GM12878 (cell line): ENCODE measurements around the gene LSM10. TPM values are rescaled to one million over a fixed set of nuclear protein-coding genes. Genes with fewer than 3 reads are reported as not detected.

Experiments used
- ATAC-seq: fragments of 200-7000 bp; cut with Tn5 transposase; 3 replicates; pipeline ENCODE4 v1.9.1; 2020; ENCODE audit warnings: mild to moderate bottlenecking, moderate library complexity
- BruUV-seq: library from RNA; stranded (reverse); fragments of 400-500 nt; replicated peaks from 2 replicates; lab custom pipeline; 2021; lab: Mats Ljungman, UMichigan
- CTCF ChIA-PET: fragments of 300-600 bp; sonication (Branson Sonifier 250); formaldehyde crosslinking; extraction: SDS; loops from one replicate; lab custom pipeline; 2021; ENCODE audit warnings: inconsistent platforms; lab: Yijun Ruan, JAX
- POLR2A ChIA-PET: fragments of 350-600 bp; formaldehyde crosslinking; extraction: SDS; loops from one replicate; lab custom pipeline; 2021; ENCODE audit warnings: inconsistent platforms; lab: Charles Lee
- RAD21 ChIA-PET: fragments of 300-600 bp; sonication (Branson Sonifier 250); formaldehyde crosslinking; loops from one replicate; lab custom pipeline; 2023; ENCODE audit warnings: antibody characterized with exemption; ENCODE audit not compliant: unreplicated experiment; lab: Charles Lee
- SMC1A ChIA-PET: fragments of 300-600 bp; sonication (Branson Sonifier 250); formaldehyde crosslinking; loops from one replicate; lab custom pipeline; 2023; ENCODE audit not compliant: unreplicated experiment, uncharacterized antibody; lab: Charles Lee
- DNase-seq: peaks from one replicate; pipeline ENCODE4 v3.0.0-alpha.2; 2011; ENCODE audit warnings: low read depth, low spot score
- FAIRE-seq: peaks from 3 replicates; lab custom pipeline; 2011; peaks lifted over from hg19 to GRCh38; lab: Jason Lieb, UNC
- H2AFZ ChIP-seq: 2 replicates; pipeline ENCODE4 v1.6.0; 2011; ENCODE audit warnings: low read depth, low read length, control low read depth; ENCODE audit not compliant: control insufficient read depth
- H3K27ac ChIP-seq: 2 replicates; pipeline ENCODE4 v1.5.1; 2011; ENCODE audit warnings: control low read depth; ENCODE audit not compliant: control insufficient read depth, insufficient read depth
- H3K27me3 ChIP-seq, 2 experiments: replicated peaks in 1 of 2; 2 replicates each; pipeline versions ENCODE4 v1.6.0 to v1.6.1; 2011; ENCODE audit warnings: low read length in 1 of 2; ENCODE audit not compliant: control insufficient read depth in 2 of 2, insufficient read depth in 2 of 2
- H3K36me3 ChIP-seq, 2 experiments: 2 replicates each; pipeline ENCODE4 v1.5.1; 2011; ENCODE audit warnings: low read length in 1 of 2; ENCODE audit not compliant: control insufficient read depth in 2 of 2, insufficient read depth in 2 of 2
- H3K4me1 ChIP-seq: 2 replicates; pipeline ENCODE4 v1.6.1; 2011; ENCODE audit warnings: mild to moderate bottlenecking, low read length, moderate library complexity, mixed read lengths; ENCODE audit not compliant: control insufficient read depth, insufficient read depth
- H3K4me2 ChIP-seq: 2 replicates; pipeline ENCODE4 v1.6.0; 2011; ENCODE audit warnings: control low read depth; ENCODE audit not compliant: control insufficient read depth, insufficient read depth
- H3K4me3 ChIP-seq: fragments of 200-600 bp; sonication (generic); 2 replicates; pipeline ENCODE4 v1.5.1; 2016
- H3K79me2 ChIP-seq: 2 replicates; pipeline ENCODE4 v1.6.0; 2011; ENCODE audit warnings: low read length; ENCODE audit not compliant: control insufficient read depth, insufficient read depth
- H3K9ac ChIP-seq: 2 replicates; pipeline ENCODE4 v1.8.0; 2011; ENCODE audit warnings: low read length, control low read depth, mixed read lengths; ENCODE audit not compliant: control insufficient read depth, insufficient read depth
- H3K9me3 ChIP-seq: replicated peaks from 3 replicates; pipeline ENCODE4 v1.5.1; 2011; ENCODE audit warnings: mild to moderate bottlenecking, low read length; ENCODE audit not compliant: control insufficient read depth, insufficient read depth
- H4K20me1 ChIP-seq: 2 replicates; pipeline ENCODE4 v1.6.0; 2011; ENCODE audit not compliant: control insufficient read depth, insufficient read depth
- CBX3 ChIP-seq: fragments of 200-600 bp; sonication (generic); IDR thresholded peaks from 2 replicates; pipeline ENCODE4 v1.6.1; 2016; ENCODE audit warnings: low read depth, borderline replicate concordance
- CEBPB ChIP-seq, 2 experiments: fragments of 150-350 bp in 1 of 2; IDR thresholded peaks; 2 replicates each; pipeline ENCODE4 v1.6.1; 2012 to 2014; ENCODE audit warnings: low read depth in 2 of 2, low read length in 2 of 2, borderline replicate concordance in 1 of 2, inconsistent platforms in 1 of 2
- GABPA ChIP-seq: IDR thresholded peaks from 2 replicates; pipeline ENCODE4 v1.6.1; 2014; ENCODE audit warnings: antibody characterized with exemption, low read depth, mild to moderate bottlenecking, inconsistent platforms
- IKZF1 ChIP-seq: fragments of 450-650 bp; conservative IDR thresholded peaks from 2 replicates; pipeline ENCODE4 v1.6.1; 2017; ENCODE audit warnings: antibody characterized with exemption, mild to moderate bottlenecking
- KDM1A ChIP-seq: fragments of 200-600 bp; sonication (generic); IDR thresholded peaks from 2 replicates; pipeline ENCODE4 v1.6.1; 2016; ENCODE audit warnings: borderline replicate concordance
- NFXL1 ChIP-seq: fragments of 450-650 bp; IDR thresholded peaks from 2 replicates; pipeline ENCODE4 v1.6.1; 2017; ENCODE audit warnings: antibody characterized with exemption, mild to moderate bottlenecking, borderline replicate concordance
- NFYB ChIP-seq: IDR thresholded peaks from 2 replicates; pipeline ENCODE4 v1.6.1; 2011; ENCODE audit warnings: low read depth, mild to moderate bottlenecking, low read length, improper control_type of control experiment, moderate library complexity; ENCODE audit not compliant: insufficient read depth
- NRF1 ChIP-seq: conservative IDR thresholded peaks from 2 replicates; pipeline ENCODE4 v1.6.1; 2011; ENCODE audit warnings: mild to moderate bottlenecking, low read depth, low read length, improper control_type of control experiment
- TARDBP ChIP-seq: IDR thresholded peaks from 2 replicates; pipeline ENCODE4 v1.6.1; 2016; ENCODE audit warnings: borderline replicate concordance
- YBX1 ChIP-seq: fragments of 450-650 bp; IDR thresholded peaks from 2 replicates; pipeline ENCODE4 v1.6.1; 2016; ENCODE audit warnings: antibody characterized with exemption
- WGBS: methylation state at CpG from one replicate; pipeline ENCODE4 v1.1.6; 2016; ENCODE audit warnings: low lambda C conversion rate; ENCODE audit not compliant: insufficient replicate concordance, insufficient coverage; ENCODE audit errors: missing lambda C conversion rate; 5-methylcytosine and 5-hydroxymethylcytosine counted together
- in situ Hi-C: fragments of 300-500 bp; cut with MboI; formaldehyde crosslinking; loops from 9 replicates; pipeline ENCODE4 v1.14.3; 2018; ENCODE audit warnings: mixed read lengths
- intact Hi-C: fragments of 100-400 bp; cut with micrococcal nuclease; formaldehyde crosslinking; loops from one replicate; pipeline ENCODE4 v1.14.2; 2022; ENCODE audit not compliant: unreplicated experiment
- polyA plus RNA-seq, 11 experiments: library from polyadenylated mRNA; depleted of rRNA in 4 of 11; unstranded in 6 of 11; stranded (reverse) in 5 of 11; fragments of >200 nt; fragmentation: Nextera tagmentation in 4 of 11; fragmentation: Illumina TruSeq in 1 of 11; extraction: Ambion mirVana in 4 of 11; extraction: Trizol in 1 of 11; gene quantifications; 1 replicate in 1 of 11; 2 replicates in 10 of 11; pipeline versions ENCODE4 v1.2.1 to v1.2.3, GENCODE V29; 2011 to 2016; ENCODE audit warnings: inconsistent platforms in 2 of 11, missing spikeins in 2 of 11, low read depth in 1 of 11
- total RNA-seq, 4 experiments: library from RNA; depleted of rRNA in 3 of 4; stranded (reverse); fragments of >200 nt in 3 of 4; fragmentation: Illumina TruSeq in 1 of 4; extraction: Trizol in 1 of 4; gene quantifications; 2 replicates each; pipeline versions ENCODE4 v1.2.1 to v1.2.3, GENCODE V29; 2013 to 2021
- TF ChIP-seq, protein P1 (sequence below): fragments of 450-650 bp; IDR thresholded peaks from 2 replicates; pipeline ENCODE4 v1.6.1; 2017; ENCODE audit warnings: antibody characterized with exemption, mild to moderate bottlenecking, moderate library complexity
- TF ChIP-seq, protein P2 (sequence below): fragments of 450-650 bp; IDR thresholded peaks from 2 replicates; pipeline ENCODE4 v1.6.1; 2017; ENCODE audit warnings: mild to moderate bottlenecking, moderate library complexity
- TF ChIP-seq, protein P3 (sequence below): IDR thresholded peaks from 2 replicates; pipeline ENCODE4 v1.6.1; 2012; ENCODE audit warnings: low read depth, low read length, improper control_type of control experiment
- TF ChIP-seq, protein P4 (sequence below): IDR thresholded peaks from 2 replicates; pipeline ENCODE4 v1.6.1; 2012; ENCODE audit warnings: low read depth, low read length, improper control_type of control experiment

LSM10 gene
- total and polyA plus RNA-seq, 10 of the 15 experiments (the other 5 are each of a cell fraction or from before 2014, with no cell fraction given), result 13.1 to 103 (median 57.5) TPM

DNA sequence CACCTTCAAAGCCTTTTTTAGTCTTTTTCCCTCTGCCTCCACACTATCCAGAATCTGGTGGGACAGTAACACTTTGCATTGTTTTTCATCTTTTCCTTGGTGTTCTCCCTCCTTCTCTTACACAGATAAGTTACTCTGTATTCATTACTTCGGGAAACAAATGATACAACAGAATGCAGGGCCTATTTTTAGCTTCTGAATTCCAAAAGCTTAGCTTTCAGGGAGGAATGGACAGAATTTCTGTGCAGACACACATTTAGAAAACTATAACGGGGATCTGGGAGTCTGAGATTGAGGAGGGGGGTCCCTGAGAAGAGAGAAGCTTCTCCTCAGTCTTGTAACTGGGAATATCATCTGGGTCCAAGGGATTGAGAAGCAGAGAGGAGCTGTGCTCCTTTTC, 8.4 kb downstream of the LSM10 start:
- Histone ChIP-seq H3K9me3 (no peaks in the 10 kb centered on the region; the same call in 2 of the 3 replicates), H3K4me1 (peaks cover 61% of the 10 kb centered on the region), H3K36me3 (peaks cover 0 to 15% of the 10 kb centered on the region in 2 experiments; a peak in 3 of 4 replicates), H3K4me3 (no peak overlapping the region), H3K27me3 (no peaks in the 10 kb centered on the region), H3K79me2 (peaks cover 19% of the 10 kb centered on the region), H3K27ac (peak overlapping the region; percentile 99), H4K20me1 (no peaks in the 10 kb centered on the region), H3K9ac (peak overlapping the region; percentile 37), H3K4me2 (no peak overlapping the region), H2AFZ (no peak overlapping the region)
- no peak for FAIRE-seq
- TF ChIP-seq GABPA (no peak), CBX3 (no peak), NFXL1 (no peak), NFYB (no peak), YBX1 (no peak), KDM1A (no peak), CEBPB (IDR thresholded peaks at IDR 0.05; ENCODE audit: borderline replicate concordance in 1 of 2, low read depth in 2 of 2, low read length in 2 of 2) (no peak), IKZF1 (no peak), NRF1 (no peak), TARDBP (no peak)
- TF ChIP-seq, protein P1, sequence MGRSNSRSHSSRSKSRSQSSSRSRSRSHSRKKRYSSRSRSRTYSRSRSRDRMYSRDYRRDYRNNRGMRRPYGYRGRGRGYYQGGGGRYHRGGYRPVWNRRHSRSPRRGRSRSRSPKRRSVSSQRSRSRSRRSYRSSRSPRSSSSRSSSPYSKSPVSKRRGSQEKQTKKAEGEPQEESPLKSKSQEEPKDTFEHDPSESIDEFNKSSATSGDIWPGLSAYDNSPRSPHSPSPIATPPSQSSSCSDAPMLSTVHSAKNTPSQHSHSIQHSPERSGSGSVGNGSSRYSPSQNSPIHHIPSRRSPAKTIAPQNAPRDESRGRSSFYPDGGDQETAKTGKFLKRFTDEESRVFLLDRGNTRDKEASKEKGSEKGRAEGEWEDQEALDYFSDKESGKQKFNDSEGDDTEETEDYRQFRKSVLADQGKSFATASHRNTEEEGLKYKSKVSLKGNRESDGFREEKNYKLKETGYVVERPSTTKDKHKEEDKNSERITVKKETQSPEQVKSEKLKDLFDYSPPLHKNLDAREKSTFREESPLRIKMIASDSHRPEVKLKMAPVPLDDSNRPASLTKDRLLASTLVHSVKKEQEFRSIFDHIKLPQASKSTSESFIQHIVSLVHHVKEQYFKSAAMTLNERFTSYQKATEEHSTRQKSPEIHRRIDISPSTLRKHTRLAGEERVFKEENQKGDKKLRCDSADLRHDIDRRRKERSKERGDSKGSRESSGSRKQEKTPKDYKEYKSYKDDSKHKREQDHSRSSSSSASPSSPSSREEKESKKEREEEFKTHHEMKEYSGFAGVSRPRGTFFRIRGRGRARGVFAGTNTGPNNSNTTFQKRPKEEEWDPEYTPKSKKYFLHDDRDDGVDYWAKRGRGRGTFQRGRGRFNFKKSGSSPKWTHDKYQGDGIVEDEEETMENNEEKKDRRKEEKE, result no peak
- TF ChIP-seq, protein P2, sequence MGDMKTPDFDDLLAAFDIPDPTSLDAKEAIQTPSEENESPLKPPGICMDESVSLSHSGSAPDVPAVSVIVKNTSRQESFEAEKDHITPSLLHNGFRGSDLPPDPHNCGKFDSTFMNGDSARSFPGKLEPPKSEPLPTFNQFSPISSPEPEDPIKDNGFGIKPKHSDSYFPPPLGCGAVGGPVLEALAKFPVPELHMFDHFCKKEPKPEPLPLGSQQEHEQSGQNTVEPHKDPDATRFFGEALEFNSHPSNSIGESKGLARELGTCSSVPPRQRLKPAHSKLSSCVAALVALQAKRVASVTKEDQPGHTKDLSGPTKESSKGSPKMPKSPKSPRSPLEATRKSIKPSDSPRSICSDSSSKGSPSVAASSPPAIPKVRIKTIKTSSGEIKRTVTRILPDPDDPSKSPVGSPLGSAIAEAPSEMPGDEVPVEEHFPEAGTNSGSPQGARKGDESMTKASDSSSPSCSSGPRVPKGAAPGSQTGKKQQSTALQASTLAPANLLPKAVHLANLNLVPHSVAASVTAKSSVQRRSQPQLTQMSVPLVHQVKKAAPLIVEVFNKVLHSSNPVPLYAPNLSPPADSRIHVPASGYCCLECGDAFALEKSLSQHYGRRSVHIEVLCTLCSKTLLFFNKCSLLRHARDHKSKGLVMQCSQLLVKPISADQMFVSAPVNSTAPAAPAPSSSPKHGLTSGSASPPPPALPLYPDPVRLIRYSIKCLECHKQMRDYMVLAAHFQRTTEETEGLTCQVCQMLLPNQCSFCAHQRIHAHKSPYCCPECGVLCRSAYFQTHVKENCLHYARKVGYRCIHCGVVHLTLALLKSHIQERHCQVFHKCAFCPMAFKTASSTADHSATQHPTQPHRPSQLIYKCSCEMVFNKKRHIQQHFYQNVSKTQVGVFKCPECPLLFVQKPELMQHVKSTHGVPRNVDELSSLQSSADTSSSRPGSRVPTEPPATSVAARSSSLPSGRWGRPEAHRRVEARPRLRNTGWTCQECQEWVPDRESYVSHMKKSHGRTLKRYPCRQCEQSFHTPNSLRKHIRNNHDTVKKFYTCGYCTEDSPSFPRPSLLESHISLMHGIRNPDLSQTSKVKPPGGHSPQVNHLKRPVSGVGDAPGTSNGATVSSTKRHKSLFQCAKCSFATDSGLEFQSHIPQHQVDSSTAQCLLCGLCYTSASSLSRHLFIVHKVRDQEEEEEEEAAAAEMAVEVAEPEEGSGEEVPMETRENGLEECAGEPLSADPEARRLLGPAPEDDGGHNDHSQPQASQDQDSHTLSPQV, result no peak
- TF ChIP-seq, protein P3, sequence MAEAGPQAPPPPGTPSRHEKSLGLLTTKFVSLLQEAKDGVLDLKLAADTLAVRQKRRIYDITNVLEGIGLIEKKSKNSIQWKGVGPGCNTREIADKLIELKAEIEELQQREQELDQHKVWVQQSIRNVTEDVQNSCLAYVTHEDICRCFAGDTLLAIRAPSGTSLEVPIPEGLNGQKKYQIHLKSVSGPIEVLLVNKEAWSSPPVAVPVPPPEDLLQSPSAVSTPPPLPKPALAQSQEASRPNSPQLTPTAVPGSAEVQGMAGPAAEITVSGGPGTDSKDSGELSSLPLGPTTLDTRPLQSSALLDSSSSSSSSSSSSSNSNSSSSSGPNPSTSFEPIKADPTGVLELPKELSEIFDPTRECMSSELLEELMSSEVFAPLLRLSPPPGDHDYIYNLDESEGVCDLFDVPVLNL, result no peak
- TF ChIP-seq, protein P4, sequence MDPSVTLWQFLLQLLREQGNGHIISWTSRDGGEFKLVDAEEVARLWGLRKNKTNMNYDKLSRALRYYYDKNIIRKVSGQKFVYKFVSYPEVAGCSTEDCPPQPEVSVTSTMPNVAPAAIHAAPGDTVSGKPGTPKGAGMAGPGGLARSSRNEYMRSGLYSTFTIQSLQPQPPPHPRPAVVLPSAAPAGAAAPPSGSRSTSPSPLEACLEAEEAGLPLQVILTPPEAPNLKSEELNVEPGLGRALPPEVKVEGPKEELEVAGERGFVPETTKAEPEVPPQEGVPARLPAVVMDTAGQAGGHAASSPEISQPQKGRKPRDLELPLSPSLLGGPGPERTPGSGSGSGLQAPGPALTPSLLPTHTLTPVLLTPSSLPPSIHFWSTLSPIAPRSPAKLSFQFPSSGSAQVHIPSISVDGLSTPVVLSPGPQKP, result no peak
- no peak for DNase-seq
- ChIA-PET SMC1A (interaction anchor here (0.9 to 1.7 kb wide), 5 partner anchors 10 to 40 kb away, joined by 3 to 5 read pairs (median 4); no protein-coding TSS in a partner anchor), CTCF (interaction anchor here (1.4 to 4.6 kb wide), 3 partner anchors 8 to 239 kb away, joined by 4 to 35 read pairs (median 12); partner anchors contain the start of genes LSM10 and TRAPPC3), RAD21 (interaction anchor here (1.0 to 3.6 kb wide), 5 partner anchors 8 to 233 kb away, joined by 3 to 20 read pairs (median 3); partner anchors contain the start of genes LSM10 and MAP7D1), POLR2A (interaction anchor here (1.0 to 3.9 kb wide), 3 partner anchors 8 to 60 kb away, joined by 3 to 79 read pairs (median 4); partner anchors contain the start of gene LSM10)
- intact Hi-C loops (loop anchor here (10.0 kb wide), 2 partner anchors 164 to 234 kb away; partner anchors contain the start of genes MAP7D1 and THRAP3), in situ Hi-C loops (no loop called here)
- no TSS peak for BruUV-seq
- ATAC-seq, result no peak
- WGBS, result 67% methylated on average over 2 of the region's 2 CpGs
